ENCODE measurements around the gene BCL7A. TPM values are rescaled to one million over a fixed set of nuclear protein-coding genes. Genes with fewer than 3 reads are reported as not detected.

Gene BCL7A
- polyA plus RNA-seq, 1 donor from 2014 or later, result 51.3 TPM

- Histone ChIP-seq H3K9me2 (ENCODE audit: insufficient read depth, low read length) (no peaks in the 10 kb centered on the region), H3K4me2 (ENCODE audit: low read length) (no peak overlapping the region), H3F3A (ENCODE audit: insufficient read depth, low read length, poor library complexity, severe bottlenecking) (no peaks in the 10 kb centered on the region), H3K9me3 (ENCODE audit: low read length) (no peaks in the 10 kb centered on the region), H2AFZ (ENCODE audit: low read depth, low read length) (no peak overlapping the region), H3K36me3 (ENCODE audit: insufficient read depth, low read length) (no peaks in the 10 kb centered on the region), H3K79me2 (replicated peaks; ENCODE audit: insufficient read depth, low read length) (no peaks in the 10 kb centered on the region), H4K20me1 (ENCODE audit: insufficient read depth) (no peaks in the 10 kb centered on the region), H3K27me3 (ENCODE audit: insufficient read depth, low read depth, low read length) (no peaks in the 10 kb centered on the region), H3K27ac (ENCODE audit: low read length) (no peak overlapping the region), H3K9ac (ENCODE audit: low read length) (no peak overlapping the region), H3K4me3 (ENCODE audit: low read length) (no peak overlapping the region)
- TF ChIP-seq TAF1 (IDR thresholded peaks at IDR 0.05; ENCODE audit: low read depth), result no peak
- peak; percentile 48 for TF ChIP-seq CTCF (IDR thresholded peaks at IDR 0.05; ENCODE audit: poor library complexity, severe bottlenecking)
Measured at GRCh38 chr12:122064025-122064777, 42.5 kb downstream of the BCL7A start.

- no peak overlapping the region for H3K27ac ChIP-seq (ENCODE audit: low read length)
- H2AFZ ChIP-seq (ENCODE audit: low read depth, low read length), result no peak overlapping the region
Measured at GRCh38 chr12:122064780-122065588, 43.3 kb downstream of the BCL7A start.

More at GRCh38 chr12:122064780-122065588, 43.3 kb downstream of the BCL7A start:
- no peak for TF ChIP-seq CTCF (IDR thresholded peaks at IDR 0.05; ENCODE audit: poor library complexity, severe bottlenecking)
- TF ChIP-seq EP300 (conservative IDR thresholded peaks at IDR 0.05; ENCODE audit: poor library complexity, severe bottlenecking), result no peak
- no peak for TF ChIP-seq SMC3 (conservative IDR thresholded peaks at IDR 0.05; ENCODE audit: poor library complexity)
- no peak for TF ChIP-seq POLR2AphosphoS5 (IDR thresholded peaks at IDR 0.05)
- no peak for TF ChIP-seq MXI1 (conservative IDR thresholded peaks at IDR 0.05; ENCODE audit: poor library complexity, severe bottlenecking)
- no peak for TF ChIP-seq REST (IDR thresholded peaks at IDR 0.05; ENCODE audit: borderline replicate concordance)
- no peak for TF ChIP-seq TAF1 (IDR thresholded peaks at IDR 0.05; ENCODE audit: low read depth)
- TF ChIP-seq EZH2 (IDR thresholded peaks at IDR 0.05; ENCODE audit: borderline replicate concordance, insufficient read depth, low read length, poor library complexity, severe bottlenecking), result no peak
- no peak for TF ChIP-seq RAD21 (conservative IDR thresholded peaks at IDR 0.05)
- no peaks in the 10 kb centered on the region for H3K36me3 ChIP-seq (ENCODE audit: insufficient read depth, low read length)
- no peaks in the 10 kb centered on the region for H4K20me1 ChIP-seq (ENCODE audit: insufficient read depth)
- no peak overlapping the region for H3K9ac ChIP-seq (ENCODE audit: low read length)
- H3K4me2 ChIP-seq (ENCODE audit: low read length), result no peak overlapping the region
- H3K4me3 ChIP-seq (ENCODE audit: low read length), result no peak overlapping the region
- H3K27me3 ChIP-seq (ENCODE audit: insufficient read depth, low read depth, low read length), result no peaks in the 10 kb centered on the region
- H3F3A ChIP-seq (ENCODE audit: insufficient read depth, low read length, poor library complexity, severe bottlenecking), result no peaks in the 10 kb centered on the region
- H3K79me2 ChIP-seq (replicated peaks; ENCODE audit: insufficient read depth, low read length), result no peaks in the 10 kb centered on the region
- H3K9me3 ChIP-seq (ENCODE audit: low read length), result no peaks in the 10 kb centered on the region
- no peaks in the 10 kb centered on the region for H3K9me2 ChIP-seq (ENCODE audit: insufficient read depth, low read length)
